H1 (cell line): ENCODE results near the gene GPR15. TPM values are rescaled to one million over a fixed set of nuclear protein-coding genes. Genes with fewer than 3 reads are reported as not detected.

ENCODE experiments used
- SRF ChIP-seq: IDR thresholded peaks from 2 replicates; pipeline ENCODE4 v1.6.1; 2011; ENCODE audit warnings: mild to moderate bottlenecking, low read depth, low read length, moderate library complexity
- polyA plus RNA-seq, 7 experiments: library from polyadenylated mRNA; depleted of rRNA in 3 of 7; stranded (reverse) in 5 of 7; unstranded in 2 of 7; fragments of >200 nt in 5 of 7; fragments of 200-250 nt in 2 of 7; gene quantifications; 1 replicate in 5 of 7; 2 replicates in 1 of 7; 4 replicates in 1 of 7; pipeline versions ENCODE4 v1.2.1 to v1.2.3, GENCODE V29; 2011 to 2013; ENCODE audit warnings: missing spikeins in 2 of 7, mixed read lengths in 2 of 7
- total RNA-seq: library from RNA; stranded (reverse); fragmentation: NEBNext Ultra II Directional; extraction: Animal tissue kit (Norgen Biotek cat#: 25700); gene quantifications from 2 replicates; pipeline ENCODE4 v1.2.1, GENCODE V29; 2021

GPR15 gene
- total and polyA plus RNA-seq, 2 of the 8 experiments (the other 6 are each of a cell fraction or from before 2014, with no cell fraction given), result not detected

DNA sequence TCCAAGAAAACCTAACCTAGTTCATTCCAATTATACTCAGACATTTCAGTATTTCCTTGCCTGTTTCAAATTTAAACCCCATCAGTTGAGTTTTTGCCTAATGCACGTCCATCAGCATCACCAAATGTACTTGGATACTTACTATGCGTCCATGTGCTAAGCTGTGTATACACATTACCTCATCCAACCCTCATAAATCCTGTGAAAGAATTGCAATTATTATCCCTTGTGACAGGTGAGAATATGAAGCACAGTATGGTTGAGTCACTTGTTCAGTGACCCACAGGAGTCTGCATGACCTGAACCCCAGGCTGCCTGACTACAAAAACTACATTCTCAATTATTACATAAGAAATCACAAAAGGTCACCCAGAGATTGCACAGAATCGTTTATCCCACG lies 31.8 kb upstream of the GPR15 start (continued):
- no peak for TF ChIP-seq SRF
